Activated CD8-positive, alpha-beta memory T cell treated with anti-CD3 and anti-CD28 coated beads, Interleukin-2, amount 10 ng/mL, durations not matched to agents 7 days and 5 days (primary cell): ENCODE measurements around the gene DCD. TPM values are rescaled to one million over a fixed set of nuclear protein-coding genes. Genes with fewer than 3 reads are reported as not detected.

Experiments used
- ATAC-seq: fragments of 150-1000 bp; cut with Tn5 transposase; one replicate; pipeline ENCODE4 v1.10.0; 2021; ENCODE audit warnings: moderate library complexity
- CTCF ChIA-PET: fragments of 350-600 bp; sonication (Branson Sonifier 250); formaldehyde crosslinking; loops from one replicate; lab custom pipeline; 2021; ENCODE audit warnings: antibody characterized with exemption; lab: Charles Lee
- DNase-seq: peaks from one replicate; pipeline ENCODE4 v3.0.0-alpha.2; 2020
- H3K27ac Mint-ChIP-seq: one replicate; pipeline ENCODE4 v1.8.0; 2021; ENCODE audit warnings: mild to moderate bottlenecking, mixed read lengths
- H3K27me3 Mint-ChIP-seq: one replicate; pipeline ENCODE4 v1.8.0; 2021; ENCODE audit warnings: mixed read lengths
- H3K36me3 Mint-ChIP-seq: one replicate; pipeline ENCODE4 v1.8.0; 2021; ENCODE audit warnings: mild to moderate bottlenecking, mixed read lengths
- H3K4me1 Mint-ChIP-seq: one replicate; pipeline ENCODE4 v1.8.0; 2021; ENCODE audit warnings: mixed read lengths
- H3K4me3 Mint-ChIP-seq: one replicate; pipeline ENCODE4 v1.8.0; 2021; ENCODE audit warnings: mild to moderate bottlenecking, moderate library complexity, mixed read lengths
- H3K9me3 Mint-ChIP-seq: one replicate; pipeline ENCODE4 v1.8.0; 2022; ENCODE audit warnings: low read depth, mixed read lengths
- total RNA-seq, 2 experiments: library from RNA; stranded (reverse); gene quantifications; one replicate each; pipeline ENCODE4 v1.2.3, GENCODE V29; 2021

Gene DCD, protein sequence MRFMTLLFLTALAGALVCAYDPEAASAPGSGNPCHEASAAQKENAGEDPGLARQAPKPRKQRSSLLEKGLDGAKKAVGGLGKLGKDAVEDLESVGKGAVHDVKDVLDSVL
- total RNA-seq, result not detected

DNA sequence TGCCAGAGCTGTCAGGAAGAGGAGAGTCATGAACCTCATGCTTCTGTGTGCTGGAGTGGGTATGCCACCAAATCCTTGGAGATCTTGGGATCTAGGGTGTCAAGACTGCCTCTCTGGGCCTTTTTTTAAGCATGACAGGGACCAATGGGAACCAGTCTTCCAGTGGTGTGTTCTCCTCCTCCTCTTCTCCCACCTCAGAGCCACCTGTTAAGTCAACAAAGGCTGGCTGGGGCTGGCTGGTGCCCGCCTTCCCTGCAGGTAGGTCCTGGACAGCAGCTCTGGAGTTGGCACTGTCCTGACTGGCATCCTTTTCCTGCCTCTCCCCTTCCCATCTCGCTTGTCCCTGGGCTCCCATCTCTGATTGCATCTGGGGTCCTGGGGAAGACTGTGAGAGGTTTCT is at the start of gene DCD:
Gene DCD (minus strand): TSS at position 101 of the 400 bp plus-strand sequence. CDS start 62 bp downstream, at position 39.
- CTCF ChIA-PET, result no interaction called here
- DNase-seq (no peak), ATAC-seq (no peak)
- H3K9me3 Mint-ChIP-seq, result no peaks in the 10 kb centered on the region
- H3K36me3 Mint-ChIP-seq, result no peaks in the 10 kb centered on the region
- H3K27me3 Mint-ChIP-seq, result peaks cover 49% of the 10 kb centered on the region
- no peak within 1 kb of the TSS for H3K4me3 Mint-ChIP-seq
- no peaks in the 10 kb centered on the region for H3K4me1 Mint-ChIP-seq
- H3K27ac Mint-ChIP-seq, result no peak within 1 kb of the TSS

DNA sequence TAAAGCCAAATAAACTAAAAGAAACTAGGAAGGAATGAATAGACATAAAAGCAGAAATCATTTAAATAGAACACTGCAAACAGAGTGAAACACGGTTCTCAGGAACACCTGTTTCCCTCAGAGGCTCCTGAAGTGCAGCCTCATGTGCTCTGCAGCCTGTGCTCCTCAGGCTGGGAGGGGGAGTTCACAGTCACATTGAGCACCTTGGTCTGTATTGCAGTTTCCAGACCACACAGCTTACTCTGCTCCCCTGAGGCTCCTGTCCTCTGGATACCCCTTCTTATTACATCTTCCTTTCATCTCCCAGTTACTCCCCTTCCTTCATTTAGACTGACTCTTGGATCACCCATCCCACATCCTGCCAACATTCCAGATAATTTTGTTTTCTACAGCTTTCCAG is 49.7 kb upstream of the DCD start:
- Mint-ChIP-seq H3K36me3 (no peaks in the 10 kb centered on the region), H3K27me3 (peaks cover 36% of the 10 kb centered on the region), H3K4me3 (no peak overlapping the region), H3K9me3 (no peaks in the 10 kb centered on the region), H3K4me1 (no peaks in the 10 kb centered on the region), H3K27ac (no peak overlapping the region)
- ATAC-seq, result no peak
- DNase-seq, result no peak
- CTCF ChIA-PET, result interaction anchor here (0.6 kb wide), 1 partner anchor 11 kb away, joined by 3 read pairs; no protein-coding TSS in a partner anchor

DNA sequence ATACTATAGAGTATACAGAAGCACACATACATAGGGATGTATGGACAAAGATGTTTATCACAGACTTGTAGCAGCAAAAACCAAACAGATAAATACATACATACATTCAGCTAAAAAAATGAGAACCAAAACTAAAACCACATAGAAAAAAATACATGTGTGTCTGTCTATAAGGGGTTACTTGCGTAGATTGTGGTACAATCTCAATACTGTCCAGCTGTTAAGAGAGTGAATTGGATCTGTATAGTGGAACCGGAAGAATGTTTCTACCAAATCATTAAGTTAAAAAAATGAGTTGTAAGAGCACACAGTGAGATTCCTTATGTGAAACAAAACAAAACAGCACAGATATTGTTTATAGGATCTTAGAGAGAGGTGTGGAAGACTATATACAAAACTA is 44.2 kb upstream of the DCD start:
- CTCF ChIA-PET, result interaction anchor here (1.4 to 1.6 kb wide), 2 partner anchors 9 to 10 kb away, joined by 5 read pairs; no protein-coding TSS in a partner anchor
- H3K27me3 Mint-ChIP-seq, result peaks cover 59% of the 10 kb centered on the region
- H3K9me3 Mint-ChIP-seq, result no peaks in the 10 kb centered on the region
- H3K27ac Mint-ChIP-seq, result no peak overlapping the region
- no peak for DNase-seq
- H3K36me3 Mint-ChIP-seq, result no peaks in the 10 kb centered on the region
- no peak overlapping the region for H3K4me3 Mint-ChIP-seq
- ATAC-seq, result no peak
- H3K4me1 Mint-ChIP-seq, result no peaks in the 10 kb centered on the region

DNA sequence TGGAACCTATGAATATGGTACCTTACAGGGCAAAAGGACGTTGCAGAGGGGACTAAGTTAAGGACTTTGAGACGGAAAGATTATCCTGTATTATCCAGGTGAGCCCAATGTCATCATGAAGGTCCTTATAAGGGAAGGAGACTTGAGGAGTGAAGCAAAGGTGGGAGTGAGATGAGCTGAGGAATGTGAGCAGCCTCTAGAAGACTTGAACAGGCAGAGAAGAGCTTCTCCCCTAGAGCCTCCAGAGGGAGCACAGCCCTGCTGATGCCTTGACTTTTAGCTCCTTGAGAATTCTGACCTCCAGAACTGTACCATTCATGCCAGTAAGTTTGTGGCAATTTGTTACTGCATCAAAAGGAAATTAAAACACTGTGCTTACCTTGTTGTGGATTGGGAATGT is 41.8 kb upstream of the DCD start:
- no peaks in the 10 kb centered on the region for H3K9me3 Mint-ChIP-seq
- no peak for ATAC-seq
- H3K4me3 Mint-ChIP-seq, result no peak overlapping the region
- no peaks in the 10 kb centered on the region for H3K36me3 Mint-ChIP-seq
- CTCF ChIA-PET, result no interaction called here
- DNase-seq, result no peak
- H3K4me1 Mint-ChIP-seq, result no peaks in the 10 kb centered on the region
- peaks cover 53% of the 10 kb centered on the region for H3K27me3 Mint-ChIP-seq
- H3K27ac Mint-ChIP-seq, result no peak overlapping the region

DNA sequence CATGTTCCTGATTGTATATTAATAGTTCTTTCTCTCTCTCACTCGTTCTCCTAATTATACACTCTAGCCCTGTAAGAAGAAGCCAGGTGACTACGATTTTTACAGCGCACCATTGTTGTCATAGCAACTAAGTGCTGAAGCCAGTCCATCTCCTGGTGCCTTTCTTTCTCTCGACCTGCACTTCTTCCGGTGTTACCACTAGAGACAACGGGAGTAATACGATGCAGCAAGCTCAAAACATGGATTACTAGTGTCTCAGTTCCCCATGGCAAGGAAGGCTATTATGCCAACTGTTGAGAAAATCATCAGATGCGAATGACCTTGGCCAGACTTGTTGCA is 40.8 kb upstream of the DCD start:
- Mint-ChIP-seq H3K9me3 (no peaks in the 10 kb centered on the region), H3K4me3 (no peak overlapping the region), H3K27ac (no peak overlapping the region), H3K27me3 (peaks cover 50% of the 10 kb centered on the region), H3K36me3 (no peaks in the 10 kb centered on the region), H3K4me1 (no peaks in the 10 kb centered on the region)
- CTCF ChIA-PET, result no interaction called here
- ATAC-seq, result no peak
- no peak for DNase-seq

DNA sequence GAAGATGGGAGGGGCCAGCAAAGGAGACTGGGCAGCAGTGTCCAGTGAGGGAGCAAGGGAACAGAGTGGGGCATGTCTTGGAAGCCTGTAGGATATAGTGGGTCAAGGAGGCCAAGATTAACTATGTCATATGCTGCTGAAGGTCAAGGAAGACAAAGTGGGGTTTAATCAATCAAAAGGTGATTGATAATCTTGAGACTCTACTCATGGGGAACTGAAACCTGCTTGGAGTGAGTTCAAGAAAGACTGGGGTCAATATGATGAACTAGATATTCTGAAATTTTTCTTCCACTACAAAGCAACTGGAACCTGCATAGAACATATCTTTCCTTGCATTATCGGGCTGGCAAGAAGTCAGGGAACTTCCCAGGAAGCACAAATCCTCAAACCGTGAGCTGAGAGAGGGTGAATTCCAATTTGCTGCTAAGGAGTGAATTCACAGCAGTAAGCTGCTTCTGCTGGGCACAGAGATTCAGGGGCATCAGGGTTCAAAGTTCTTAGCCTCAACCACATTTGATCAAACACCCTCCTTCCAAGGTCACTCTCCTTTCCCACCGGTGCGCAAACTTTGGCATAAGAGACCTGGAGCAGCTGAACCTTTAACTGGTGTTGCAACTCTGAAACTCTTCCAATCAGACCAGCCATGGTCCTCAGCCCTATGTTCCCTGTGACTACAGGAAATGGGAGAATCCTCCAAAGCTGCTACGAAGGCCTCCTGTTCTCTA is 40.3 kb upstream of the DCD start:
- no peak for ATAC-seq
- no peaks in the 10 kb centered on the region for H3K9me3 Mint-ChIP-seq
- H3K4me3 Mint-ChIP-seq, result no peak overlapping the region
- CTCF ChIA-PET, result interaction anchor here (1.7 kb wide), 1 partner anchor 109 kb away, joined by 3 read pairs; no protein-coding TSS in a partner anchor
- no peaks in the 10 kb centered on the region for H3K4me1 Mint-ChIP-seq
- no peaks in the 10 kb centered on the region for H3K36me3 Mint-ChIP-seq
- H3K27me3 Mint-ChIP-seq, result peaks cover 49% of the 10 kb centered on the region
- no peak overlapping the region for H3K27ac Mint-ChIP-seq
- no peak for DNase-seq

DNA sequence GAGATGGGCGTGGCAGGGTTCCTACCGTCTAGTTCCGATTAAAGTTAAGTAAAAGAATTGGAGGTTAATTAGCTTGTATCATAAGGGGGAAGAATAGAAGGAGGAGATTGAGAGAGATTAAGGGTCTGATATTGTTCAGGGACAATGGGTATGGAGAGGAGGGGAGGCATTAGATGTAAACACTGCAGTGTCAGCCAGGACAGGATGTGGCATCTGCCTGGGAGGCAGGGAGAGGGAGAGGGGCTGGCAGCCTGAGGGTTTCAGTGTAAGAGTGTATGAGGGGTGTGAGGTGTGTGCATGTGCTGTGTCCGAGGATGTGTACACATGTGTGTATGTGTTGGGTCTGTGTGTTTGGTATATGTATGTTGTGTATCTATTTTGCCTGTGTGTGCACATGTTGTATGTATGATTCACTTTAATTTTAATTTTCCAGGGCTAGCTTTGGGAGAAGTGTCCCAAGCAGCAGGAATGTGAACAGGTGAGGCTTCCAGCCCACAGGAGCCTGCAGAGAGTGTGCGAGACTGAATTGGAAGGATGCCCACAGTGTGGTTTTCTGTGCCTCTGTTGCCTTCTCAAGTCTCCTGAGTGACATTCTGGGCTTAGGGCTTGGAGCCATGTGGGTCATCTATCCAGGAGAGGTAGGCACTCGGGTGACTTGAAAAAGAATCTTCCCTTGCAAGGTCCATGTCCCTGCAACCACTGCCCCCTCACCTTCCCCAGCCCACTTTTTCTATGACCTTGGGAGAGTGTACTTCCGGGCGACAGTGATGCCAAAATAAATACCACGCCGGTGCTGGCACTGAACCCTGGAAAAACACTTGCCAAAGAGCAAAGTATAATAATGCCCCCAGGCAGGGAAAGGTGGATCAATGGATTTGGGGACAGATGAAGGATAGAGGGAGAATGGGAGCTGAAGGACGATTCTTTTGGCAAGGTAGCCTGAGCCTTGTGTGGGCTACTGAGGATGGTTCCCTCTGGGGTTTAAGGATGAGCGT is 36.8 kb upstream of the DCD start:
- Mint-ChIP-seq H3K27ac (no peak overlapping the region), H3K9me3 (no peaks in the 10 kb centered on the region), H3K4me1 (no peaks in the 10 kb centered on the region), H3K4me3 (no peak overlapping the region), H3K27me3 (peaks cover 55% of the 10 kb centered on the region), H3K36me3 (no peaks in the 10 kb centered on the region)
- CTCF ChIA-PET, result no interaction called here
- no peak for ATAC-seq
- DNase-seq, result no peak

DNA sequence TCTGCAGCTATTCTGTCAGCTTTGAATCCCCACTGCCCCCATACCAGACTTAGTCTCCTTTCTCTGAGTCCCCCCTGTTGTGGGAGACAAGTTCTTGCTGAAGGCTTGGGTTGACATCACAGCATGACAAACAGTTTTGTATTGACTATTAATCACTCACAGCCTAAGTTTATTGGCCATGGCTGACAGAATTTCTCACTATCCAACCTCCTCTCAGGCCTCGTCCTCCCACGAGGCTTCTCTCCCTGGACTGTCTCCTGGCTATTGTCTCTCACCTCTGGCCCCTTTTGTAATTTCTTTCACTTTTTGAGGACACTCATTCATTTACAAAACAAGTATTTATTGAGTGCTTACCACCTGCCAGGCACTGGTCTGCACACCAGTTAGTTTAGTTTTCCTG is 35.2 kb upstream of the DCD start:
- CTCF ChIA-PET, result no interaction called here
- no peak for DNase-seq
- no peaks in the 10 kb centered on the region for H3K9me3 Mint-ChIP-seq
- H3K4me1 Mint-ChIP-seq, result no peaks in the 10 kb centered on the region
- H3K36me3 Mint-ChIP-seq, result no peaks in the 10 kb centered on the region
- no peak for ATAC-seq
- H3K27ac Mint-ChIP-seq, result no peak overlapping the region
- H3K27me3 Mint-ChIP-seq, result peaks cover 58% of the 10 kb centered on the region
- no peak overlapping the region for H3K4me3 Mint-ChIP-seq

DNA sequence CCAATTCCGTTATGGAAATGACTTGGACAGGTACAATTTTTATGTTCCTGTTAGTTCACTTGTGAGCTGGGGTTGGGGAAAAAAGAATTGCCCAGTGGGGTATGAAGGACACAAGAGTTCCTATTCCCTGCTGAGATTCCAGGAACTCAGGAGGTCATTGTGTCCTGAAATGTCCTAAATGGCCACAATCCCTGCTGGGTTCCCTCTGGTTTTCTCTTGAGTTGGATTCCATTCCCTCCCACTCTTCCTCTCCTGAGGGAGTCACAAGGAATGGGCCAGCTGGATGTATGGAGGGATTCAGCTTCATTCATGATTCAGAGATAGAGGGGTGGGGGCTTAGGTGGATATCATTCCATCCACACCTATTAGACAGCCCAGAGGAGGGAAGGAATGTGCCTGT is 34.5 kb upstream of the DCD start:
- no peaks in the 10 kb centered on the region for H3K36me3 Mint-ChIP-seq
- peaks cover 60% of the 10 kb centered on the region for H3K27me3 Mint-ChIP-seq
- ATAC-seq (no peak), DNase-seq (no peak)
- H3K4me1 Mint-ChIP-seq, result no peaks in the 10 kb centered on the region
- CTCF ChIA-PET, result interaction anchor here (0.8 kb wide), 1 partner anchor 14 kb away, joined by 3 read pairs; no protein-coding TSS in a partner anchor
- no peak overlapping the region for H3K4me3 Mint-ChIP-seq
- H3K9me3 Mint-ChIP-seq, result no peaks in the 10 kb centered on the region
- no peak overlapping the region for H3K27ac Mint-ChIP-seq

DNA sequence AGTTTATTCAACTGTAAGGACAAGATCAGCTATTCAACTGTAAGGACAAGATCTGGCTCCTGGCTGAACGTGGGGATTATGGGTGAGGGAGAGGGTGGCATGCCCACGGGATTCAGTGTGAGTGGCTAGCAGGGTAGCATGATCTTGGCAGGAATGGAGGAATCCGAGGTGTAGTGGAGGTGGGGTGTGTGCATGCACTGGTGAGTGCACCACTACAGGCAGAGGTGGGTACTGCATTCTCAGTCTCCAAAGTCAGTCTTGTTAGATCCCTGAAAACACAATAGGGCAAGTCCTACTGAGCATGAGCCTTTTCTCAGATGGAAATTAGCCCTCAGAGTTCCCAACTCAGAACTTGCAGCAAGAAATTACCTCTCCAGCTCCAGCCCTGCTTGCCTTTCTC is 32.2 kb upstream of the DCD start:
- DNase-seq (peak; percentile 46), ATAC-seq (peak; percentile 49)
- no peak overlapping the region for H3K27ac Mint-ChIP-seq
- CTCF ChIA-PET, result interaction anchor here (0.7 to 1.4 kb wide), 4 partner anchors 9 to 65 kb away, joined by 3 to 4 read pairs (median 4); no protein-coding TSS in a partner anchor
- H3K9me3 Mint-ChIP-seq, result no peaks in the 10 kb centered on the region
- no peaks in the 10 kb centered on the region for H3K36me3 Mint-ChIP-seq
- H3K27me3 Mint-ChIP-seq, result peaks cover 65% of the 10 kb centered on the region
- no peaks in the 10 kb centered on the region for H3K4me1 Mint-ChIP-seq
- H3K4me3 Mint-ChIP-seq, result no peak overlapping the region

DNA sequence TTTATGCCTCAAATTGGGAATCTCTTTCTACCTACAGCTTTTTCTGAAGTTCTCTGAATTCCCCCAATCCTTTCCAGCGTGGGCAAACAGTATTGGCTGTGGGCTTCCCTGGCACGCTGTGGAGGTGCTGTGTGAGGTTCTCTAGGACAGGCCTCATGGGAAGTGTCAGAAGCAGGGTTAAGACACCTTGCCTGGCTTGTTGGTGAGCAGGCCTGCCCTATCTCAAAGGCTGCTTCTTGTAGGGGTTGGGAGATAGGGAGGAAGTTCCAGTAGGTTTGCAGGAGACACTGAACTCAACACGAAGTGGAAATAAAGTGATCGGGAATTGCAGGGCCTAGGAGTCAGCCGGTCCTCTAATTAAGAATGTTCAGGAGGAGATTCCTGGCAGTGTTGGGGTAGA is 30.0 kb upstream of the DCD start:
- Mint-ChIP-seq H3K27ac (no peak overlapping the region), H3K4me1 (no peaks in the 10 kb centered on the region), H3K27me3 (peaks cover 57% of the 10 kb centered on the region), H3K36me3 (no peaks in the 10 kb centered on the region), H3K9me3 (no peaks in the 10 kb centered on the region), H3K4me3 (no peak overlapping the region)
- DNase-seq (no peak), ATAC-seq (no peak)
- CTCF ChIA-PET, result interaction anchor here (0.9 kb wide), 1 partner anchor 15 kb away, joined by 3 read pairs; no protein-coding TSS in a partner anchor

DNA sequence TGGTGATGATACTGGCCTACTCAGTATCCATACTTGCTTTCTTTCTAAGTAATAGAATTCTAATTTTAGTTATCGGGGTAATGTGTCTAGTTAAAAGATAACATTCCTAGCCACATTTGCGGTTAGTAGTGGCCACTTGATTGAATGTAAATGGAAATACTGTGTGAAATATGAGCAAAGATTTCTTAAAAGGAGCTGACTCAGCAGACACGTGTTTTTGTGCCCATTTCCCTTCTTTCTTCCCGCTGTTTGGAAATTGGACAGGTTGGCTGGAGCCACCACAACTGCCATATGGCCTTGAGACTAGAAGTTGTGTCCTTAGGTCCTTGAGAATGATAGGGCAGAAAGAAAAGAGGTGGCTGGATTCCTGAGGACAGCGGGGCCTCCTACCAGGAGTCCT is 19.8 kb upstream of the DCD start:
- no peaks in the 10 kb centered on the region for H3K36me3 Mint-ChIP-seq
- no peak overlapping the region for H3K27ac Mint-ChIP-seq
- H3K27me3 Mint-ChIP-seq, result peaks cover 47% of the 10 kb centered on the region
- no peak for ATAC-seq
- no peaks in the 10 kb centered on the region for H3K4me1 Mint-ChIP-seq
- no peak overlapping the region for H3K4me3 Mint-ChIP-seq
- CTCF ChIA-PET, result interaction anchor here (0.6 kb wide), 1 partner anchor 327 kb away, joined by 5 read pairs; no protein-coding TSS in a partner anchor
- no peak for DNase-seq
- no peaks in the 10 kb centered on the region for H3K9me3 Mint-ChIP-seq

DNA sequence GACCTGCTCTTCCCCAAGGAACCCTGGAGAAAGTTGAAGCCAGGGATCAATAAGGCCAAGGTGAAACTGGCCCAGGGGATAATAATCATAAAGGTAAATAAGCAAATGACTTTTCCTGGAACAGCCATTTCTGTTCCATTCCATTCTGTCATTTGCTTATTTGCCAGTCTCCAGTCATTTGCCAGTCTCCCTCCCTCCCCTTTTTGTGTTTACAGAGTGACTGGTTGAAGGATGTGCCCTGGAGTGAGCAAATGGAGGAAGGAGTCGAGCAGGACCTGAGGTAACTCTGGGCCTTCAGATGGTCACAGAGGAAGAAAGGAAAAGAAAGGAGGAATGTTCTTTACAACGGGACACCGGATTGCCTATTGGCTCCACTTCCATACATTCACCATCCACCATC is 17.8 kb upstream of the DCD start:
- CTCF ChIA-PET, result no interaction called here
- Mint-ChIP-seq H3K9me3 (no peaks in the 10 kb centered on the region), H3K27ac (no peak overlapping the region), H3K27me3 (peaks cover 34% of the 10 kb centered on the region), H3K4me3 (no peak overlapping the region), H3K4me1 (no peaks in the 10 kb centered on the region), H3K36me3 (no peaks in the 10 kb centered on the region)
- no peak for DNase-seq
- ATAC-seq, result no peak
